ENCODE measurements around the gene RFX7.

RFX7 gene

GRCh38 chr15:56051676-56052075, 192.0 kb downstream of the RFX7 start:
- H3K36me3 ChIP-seq (ENCODE audit: insufficient read depth, low read length): no peaks in the 10 kb centered on the region
- no peaks in the 10 kb centered on the region for H3K27me3 ChIP-seq (ENCODE audit: insufficient read depth, low read length)
- H2AFZ ChIP-seq (ENCODE audit: low read length): no peak overlapping the region
- no peak overlapping the region for H3K4me3 ChIP-seq (ENCODE audit: low read depth, low read length, poor library complexity, severe bottlenecking)
- H3K27ac ChIP-seq (ENCODE audit: low read depth, low read length, poor library complexity, severe bottlenecking): no peak overlapping the region
- no peaks in the 10 kb centered on the region for H3K79me2 ChIP-seq (ENCODE audit: insufficient read depth, low read length)
- no peak overlapping the region for H3K4me2 ChIP-seq (ENCODE audit: low read length)
- H3F3A ChIP-seq (ENCODE audit: insufficient read depth, low read length): no peaks in the 10 kb centered on the region
- H3K9me2 ChIP-seq (ENCODE audit: low read depth, low read length): no peaks in the 10 kb centered on the region
- no peak overlapping the region for H3K9ac ChIP-seq (ENCODE audit: low read length)
- TF ChIP-seq EZH2 (IDR thresholded peaks at IDR 0.05; ENCODE audit: borderline replicate concordance, low read length): no peak
- no peak for TF ChIP-seq CTCF (IDR thresholded peaks at IDR 0.05; ENCODE audit: low read length)
- H3K9me3 ChIP-seq (ENCODE audit: low read length): no peaks in the 10 kb centered on the region
- H4K20me1 ChIP-seq (ENCODE audit: insufficient read depth, low read length): no peaks in the 10 kb centered on the region
- H3K4me1 ChIP-seq (ENCODE audit: insufficient read depth, low read length, severe bottlenecking): no peaks in the 10 kb centered on the region

- no peaks in the 10 kb centered on the region for H3K36me3 ChIP-seq (ENCODE audit: insufficient read depth, low read length)
- no peak overlapping the region for H3K4me2 ChIP-seq (ENCODE audit: low read length)
- H4K20me1 ChIP-seq (ENCODE audit: insufficient read depth, low read length): no peaks in the 10 kb centered on the region
- no peak overlapping the region for H3K9ac ChIP-seq (ENCODE audit: low read length)
- no peaks in the 10 kb centered on the region for H3K79me2 ChIP-seq (ENCODE audit: insufficient read depth, low read length)
- no peaks in the 10 kb centered on the region for H3K27me3 ChIP-seq (ENCODE audit: insufficient read depth, low read length)
- no peak overlapping the region for H3K4me3 ChIP-seq (ENCODE audit: low read depth, low read length, poor library complexity, severe bottlenecking)
- H3K4me1 ChIP-seq (ENCODE audit: insufficient read depth, low read length, severe bottlenecking): no peaks in the 10 kb centered on the region
- H2AFZ ChIP-seq (ENCODE audit: low read length): no peak overlapping the region
- H3K9me3 ChIP-seq (ENCODE audit: low read length): no peaks in the 10 kb centered on the region
- no peaks in the 10 kb centered on the region for H3F3A ChIP-seq (ENCODE audit: insufficient read depth, low read length)
- H3K27ac ChIP-seq (ENCODE audit: low read depth, low read length, poor library complexity, severe bottlenecking): no peak overlapping the region
- H3K9me2 ChIP-seq (ENCODE audit: low read depth, low read length): no peaks in the 10 kb centered on the region
- TF ChIP-seq EZH2 (IDR thresholded peaks at IDR 0.05; ENCODE audit: borderline replicate concordance, low read length): no peak
- no peak for TF ChIP-seq CTCF (IDR thresholded peaks at IDR 0.05; ENCODE audit: low read length)
Observed at GRCh38 chr15:56049577-56049976, 194.1 kb downstream of the RFX7 start.

- TF ChIP-seq EZH2 (IDR thresholded peaks at IDR 0.05; ENCODE audit: borderline replicate concordance, low read length) (no peak), CTCF (IDR thresholded peaks at IDR 0.05; ENCODE audit: low read length) (no peak)
- Histone ChIP-seq H3K27me3 (ENCODE audit: insufficient read depth, low read length) (no peaks in the 10 kb centered on the region; the same call in 1 of the 2 replicates), H3K9ac (ENCODE audit: low read length) (no peak overlapping the region)
Observed at GRCh38 chr15:56047354-56047753, 196.3 kb downstream of the RFX7 start.

More at GRCh38 chr15:56047354-56047753, 196.3 kb downstream of the RFX7 start:
- Histone ChIP-seq H3K9me3 (ENCODE audit: low read length) (no peaks in the 10 kb centered on the region), H3K4me3 (ENCODE audit: low read depth, low read length, poor library complexity, severe bottlenecking) (no peak overlapping the region), H3F3A (ENCODE audit: insufficient read depth, low read length) (no peaks in the 10 kb centered on the region), H3K79me2 (ENCODE audit: insufficient read depth, low read length) (no peaks in the 10 kb centered on the region), H2AFZ (ENCODE audit: low read length) (no peak overlapping the region), H3K9me2 (ENCODE audit: low read depth, low read length) (no peaks in the 10 kb centered on the region), H3K36me3 (ENCODE audit: insufficient read depth, low read length) (no peaks in the 10 kb centered on the region), H3K27ac (ENCODE audit: low read depth, low read length, poor library complexity, severe bottlenecking) (no peak overlapping the region), H4K20me1 (ENCODE audit: insufficient read depth, low read length) (no peaks in the 10 kb centered on the region), H3K4me2 (ENCODE audit: low read length) (no peak overlapping the region), H3K4me1 (ENCODE audit: insufficient read depth, low read length, severe bottlenecking) (no peaks in the 10 kb centered on the region)
